Hematopoietic multipotent progenitor cell treated with erythropoietin and hydrocortisone succinate and interleukin-3 and kit ligand, for 15 days (in vitro differentiated cells): ENCODE results near the gene TEDC2.
"Not testable (repeated sequence)": the region's sequence is repeated elsewhere in the genome, so short reads cannot be mapped to it uniquely, and the experiment has no call there.

Source experiments
- DNase-seq: peaks from one replicate; pipeline ENCODE4 v3.0.0-alpha.2; 2015; ENCODE audit warnings: low spot score

TEDC2 gene

GRCh38 chr16:2437032-2437790 is 22.7 kb upstream of the TEDC2 start:
- DNase-seq: no peak

DNA sequence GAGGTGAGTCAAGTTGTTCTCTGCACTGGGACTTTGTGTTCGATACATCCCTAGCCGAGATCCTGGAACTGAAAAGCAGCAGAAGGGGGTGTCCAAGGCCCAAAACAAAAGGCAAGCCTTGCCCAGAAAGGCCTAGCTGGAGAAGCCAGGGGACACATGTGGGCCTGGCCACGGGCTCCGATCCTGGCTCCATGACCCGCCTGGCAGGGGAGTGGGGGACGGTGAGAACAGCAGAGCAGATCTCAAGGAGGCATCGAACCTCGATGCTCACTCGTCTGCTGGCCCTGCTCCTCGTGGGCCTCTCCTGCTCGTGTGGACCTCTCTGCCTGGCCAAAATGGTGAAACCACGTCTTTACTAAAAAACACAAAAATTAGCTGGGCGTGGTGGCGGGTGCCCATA is 21.8 kb upstream of the TEDC2 start:
- no peak for DNase-seq

DNA sequence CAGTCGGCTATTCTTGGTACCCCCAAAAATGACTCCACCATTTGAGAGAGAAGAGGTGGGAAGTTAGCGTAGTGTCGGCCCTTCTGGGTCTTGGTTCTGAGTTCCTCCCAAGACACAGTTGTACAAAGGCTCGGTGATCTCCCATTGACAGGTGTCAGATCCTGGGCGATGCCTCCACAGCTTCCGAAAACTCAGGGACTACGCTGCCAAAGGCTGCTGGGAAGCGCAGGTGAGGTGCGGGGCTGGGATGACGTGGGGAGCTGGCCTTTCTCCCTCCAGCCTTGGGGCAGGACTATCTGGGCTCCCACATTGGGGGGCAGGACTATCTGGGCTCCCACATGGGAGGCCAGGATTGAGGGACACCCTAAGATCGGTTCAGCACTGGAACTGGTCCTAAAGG is 20.3 kb upstream of the TEDC2 start:
- DNase-seq: no peak

DNA sequence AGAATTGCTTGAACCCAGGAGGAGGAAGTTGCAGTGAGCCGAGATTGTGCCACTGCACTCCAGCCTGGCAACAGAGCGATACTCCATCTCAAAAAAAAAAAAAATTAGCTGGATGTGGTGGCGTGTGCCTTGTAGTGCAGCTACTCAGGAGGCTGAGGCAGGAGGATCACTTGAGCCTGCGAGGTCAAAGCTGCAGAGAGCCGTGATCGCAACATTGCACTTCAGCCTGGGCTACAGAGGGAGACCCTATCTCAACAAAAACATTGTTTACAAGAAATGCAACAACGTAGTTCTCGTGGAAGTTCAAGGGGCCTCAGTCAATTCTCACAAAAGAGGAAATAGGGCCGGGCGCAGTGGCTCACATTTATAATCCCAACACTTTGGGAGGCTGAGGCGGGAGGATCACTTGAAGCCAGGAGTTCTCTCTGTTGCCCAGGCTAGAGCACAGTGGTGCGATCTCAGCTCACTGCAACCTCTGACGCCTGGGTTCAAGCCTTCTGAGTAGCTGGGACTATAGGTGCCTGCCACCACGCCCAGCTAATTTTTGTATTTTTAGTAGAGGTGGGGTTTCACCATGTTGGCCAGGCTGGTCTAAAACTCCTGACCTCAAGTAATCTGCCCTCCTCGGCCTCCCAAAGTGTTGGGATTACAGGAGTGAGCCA is 18.6 kb upstream of the TEDC2 start:
- DNase-seq: not testable (repeated sequence)

GRCh38 chr16:2443555-2443954 is 16.4 kb upstream of the TEDC2 start:
- DNase-seq: no peak

DNA sequence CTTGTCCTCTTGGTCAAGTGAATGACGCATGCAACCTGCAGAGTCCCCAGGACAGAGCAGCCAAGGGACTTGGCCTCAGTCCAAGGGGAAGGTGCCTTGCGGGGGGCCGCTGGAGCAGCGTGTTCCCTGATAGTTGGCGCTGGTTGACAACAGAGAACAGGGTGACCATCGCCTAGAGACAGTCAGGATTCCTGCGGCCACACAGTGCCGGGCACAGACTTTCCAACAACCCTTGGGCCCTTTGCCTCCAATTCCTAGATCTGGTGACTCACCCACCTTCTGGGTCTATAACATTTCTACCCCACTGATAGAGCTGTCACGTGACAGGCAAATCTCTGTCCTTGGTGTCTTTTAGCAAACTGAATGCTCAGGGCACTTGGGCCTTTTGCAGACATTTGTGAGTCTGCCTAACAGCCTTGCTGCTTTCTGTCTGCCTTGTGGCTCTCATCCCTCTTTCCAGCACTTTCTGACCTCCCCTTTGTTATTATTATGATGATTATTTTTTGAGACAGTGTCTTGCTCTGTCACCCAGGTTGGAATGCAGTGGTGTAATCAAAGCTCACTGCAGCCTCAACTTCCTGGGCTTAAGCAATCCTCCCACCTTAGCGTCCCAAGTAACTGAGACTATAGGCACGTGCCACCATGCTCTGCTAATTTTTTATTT is 11.9 kb upstream of the TEDC2 start:
- DNase-seq: no peak

GRCh38 chr16:2449118-2449517 is 10.8 kb upstream of the TEDC2 start:
- DNase-seq: no peak

DNA sequence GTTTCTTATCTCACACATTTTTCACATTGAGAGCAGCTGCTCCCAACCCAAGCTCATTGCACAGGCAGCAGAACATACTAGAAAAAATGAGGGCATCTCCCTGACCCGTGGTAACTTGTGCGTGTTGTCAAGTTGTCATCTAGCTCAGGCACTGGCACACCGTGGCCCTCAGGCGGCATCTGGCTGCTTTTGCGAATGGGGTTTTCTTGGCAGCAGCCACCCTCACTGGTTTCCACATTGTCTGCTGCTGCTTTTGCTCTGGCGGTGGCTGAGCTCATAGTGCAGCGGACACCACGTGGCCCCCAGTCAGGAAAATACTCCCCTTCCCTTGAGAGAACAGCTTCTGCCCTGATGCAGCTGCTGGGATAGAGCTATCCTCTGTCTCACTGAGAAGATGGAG is 9.4 kb upstream of the TEDC2 start:
- DNase-seq: no peak

- no peak for DNase-seq
Measured at GRCh38 chr16:2450975-2451381, 8.9 kb upstream of the TEDC2 start.

- no peak for DNase-seq
Measured at GRCh38 chr16:2451851-2452320, 8.0 kb upstream of the TEDC2 start.

DNA sequence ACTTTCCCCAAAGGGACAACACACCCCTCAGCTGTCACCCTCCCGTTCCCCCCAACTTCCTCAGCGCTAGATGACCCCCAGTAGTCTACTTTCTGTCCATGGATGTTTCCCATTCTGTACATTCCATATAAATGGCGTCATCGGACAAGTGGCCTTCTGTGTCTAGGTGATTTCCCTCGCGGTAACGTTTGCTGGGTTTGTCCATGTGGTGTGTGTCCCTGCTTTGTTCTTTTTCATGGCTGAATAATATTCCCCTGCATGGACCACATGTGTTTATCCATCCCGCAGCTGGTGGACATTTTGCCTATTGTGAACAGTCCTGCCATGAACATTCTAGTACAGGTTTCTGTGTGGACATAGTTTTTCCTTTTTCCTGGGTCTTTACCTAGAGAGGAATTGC is 7.3 kb upstream of the TEDC2 start:
- DNase-seq: no peak

- no peak for DNase-seq
Measured at GRCh38 chr16:2455081-2455845, 4.6 kb upstream of the TEDC2 start.

DNA sequence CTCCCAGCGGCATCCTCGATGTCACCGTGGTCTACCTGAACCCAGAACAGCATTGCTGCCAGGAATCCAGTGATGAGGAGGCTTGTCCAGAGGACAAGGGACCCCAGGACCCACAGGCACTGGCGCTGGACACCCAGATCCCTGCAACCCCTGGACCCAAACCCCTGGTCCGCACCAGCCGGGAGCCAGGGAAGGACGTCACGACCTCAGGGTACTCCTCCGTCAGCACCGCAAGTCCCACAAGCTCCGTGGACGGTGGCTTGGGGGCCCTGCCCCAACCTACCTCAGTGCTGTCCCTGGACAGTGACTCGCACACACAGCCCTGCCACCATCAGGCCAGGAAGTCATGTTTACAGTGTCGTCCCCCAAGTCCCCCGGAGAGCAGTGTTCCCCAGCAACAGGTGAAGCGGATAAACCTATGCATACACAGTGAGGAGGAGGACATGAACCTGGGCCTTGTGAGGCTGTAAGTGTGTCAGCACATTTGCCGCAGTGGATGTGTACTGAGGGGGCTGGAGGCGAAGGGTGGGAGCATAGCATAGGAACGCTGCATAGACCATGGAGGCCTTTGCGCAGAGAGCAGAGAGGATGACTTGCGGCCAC is 3.3 kb upstream of the TEDC2 start:
- no peak for DNase-seq

- DNase-seq: no peak
Measured at GRCh38 chr16:2457267-2457666, 2.6 kb upstream of the TEDC2 start.

DNA sequence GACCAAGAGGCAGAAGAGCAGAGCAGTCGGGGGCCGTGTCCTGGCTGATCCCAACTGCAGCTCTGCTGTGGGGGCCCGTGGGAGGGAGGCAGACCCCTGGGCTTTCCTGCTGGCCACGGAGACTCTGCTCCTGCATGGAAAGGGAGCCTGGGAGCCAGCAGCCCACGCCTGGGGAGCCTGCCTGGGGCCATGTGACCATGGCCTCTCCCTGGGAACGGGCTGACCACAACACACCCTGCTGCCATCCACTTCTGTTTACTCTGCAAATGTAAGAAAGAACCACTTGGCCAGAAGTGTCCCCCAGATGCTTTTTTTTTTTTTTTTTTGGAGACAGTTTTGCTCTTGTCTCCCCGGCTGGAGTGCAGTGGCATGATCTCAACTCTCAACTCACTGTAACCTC is 2.0 kb upstream of the TEDC2 start:
- no peak for DNase-seq

- no peak for DNase-seq
Measured at GRCh38 chr16:2458887-2459646, 842 bp upstream of the TEDC2 start.

DNA sequence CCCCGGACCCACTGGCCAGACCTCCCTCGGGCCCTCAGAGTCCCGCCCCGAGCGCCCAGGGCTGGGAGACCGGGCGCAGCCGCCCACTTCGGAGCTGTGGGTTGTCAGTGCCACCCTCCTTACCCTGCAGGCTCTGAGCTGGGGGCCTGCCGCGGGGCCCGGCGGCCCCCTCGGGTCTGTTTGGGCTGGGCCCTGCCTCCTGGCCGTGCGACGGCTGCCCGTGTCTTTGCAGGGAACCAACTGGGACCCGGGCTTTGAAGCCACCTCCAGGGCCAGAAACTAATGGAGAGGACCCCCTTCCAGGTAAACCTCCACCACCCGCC is 443 bp downstream of the TEDC2 start:
- no peak for DNase-seq

DNA sequence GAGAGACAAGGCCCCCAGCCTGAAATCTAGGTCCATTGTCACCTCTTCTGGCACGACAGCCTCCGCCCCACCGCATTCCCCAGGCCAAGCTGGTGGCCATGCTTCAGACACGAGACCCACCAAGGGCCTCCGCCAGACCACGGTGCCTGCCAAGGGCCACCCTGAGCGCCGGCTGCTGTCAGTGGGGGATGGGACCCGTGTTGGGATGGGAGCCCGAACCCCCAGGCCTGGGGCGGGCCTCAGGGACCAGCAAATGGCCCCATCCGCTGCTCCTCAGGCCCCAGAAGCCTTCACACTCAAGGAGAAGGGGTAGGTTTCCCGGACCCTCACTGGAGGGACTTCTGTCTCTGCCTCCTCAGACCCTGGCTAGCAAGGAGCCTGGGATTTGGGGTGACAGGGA is 1.0 kb downstream of the TEDC2 start:
- DNase-seq: no peak

DNA sequence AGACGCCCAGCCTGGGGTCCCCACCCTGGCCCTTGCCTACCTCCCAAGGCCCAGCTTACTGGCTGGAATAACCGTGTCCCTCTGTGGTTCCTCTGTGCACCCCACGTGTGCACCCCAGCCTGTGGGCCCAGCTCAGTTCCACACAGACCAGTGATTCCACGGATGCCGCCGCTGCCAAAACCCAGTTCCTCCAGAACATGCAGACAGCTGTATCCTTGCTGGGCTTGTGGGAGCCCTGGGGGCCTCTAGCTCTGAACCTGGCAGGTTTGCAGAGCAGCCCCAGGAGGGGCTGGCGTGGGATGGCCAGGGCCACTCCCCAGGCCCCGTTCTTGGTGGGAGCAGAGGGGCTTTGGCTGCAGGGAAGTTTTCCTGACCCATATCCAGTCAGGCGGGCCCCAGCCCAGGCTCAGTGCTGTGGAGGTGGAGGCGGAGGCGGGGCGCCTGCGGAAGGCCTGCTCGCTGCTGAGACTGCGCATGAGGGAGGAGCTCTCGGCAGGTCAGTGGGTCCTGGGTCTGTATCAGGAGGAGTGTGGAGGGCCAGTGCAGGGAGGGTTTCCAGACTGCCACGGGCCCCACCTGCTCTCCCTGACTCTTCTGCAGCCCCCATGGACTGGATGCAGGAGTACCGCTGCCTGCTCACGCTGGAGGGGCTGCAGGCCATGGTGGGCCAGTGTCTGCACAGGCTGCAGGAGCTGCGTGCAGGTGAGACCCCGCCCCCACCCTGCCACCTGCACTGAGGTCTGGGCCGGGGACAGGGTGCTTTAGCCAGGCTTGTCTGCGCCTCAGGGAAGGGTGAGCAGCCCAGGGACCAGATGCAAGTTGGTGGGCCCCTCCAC is 2.3 kb downstream of the TEDC2 start:
- DNase-seq: no peak

DNA sequence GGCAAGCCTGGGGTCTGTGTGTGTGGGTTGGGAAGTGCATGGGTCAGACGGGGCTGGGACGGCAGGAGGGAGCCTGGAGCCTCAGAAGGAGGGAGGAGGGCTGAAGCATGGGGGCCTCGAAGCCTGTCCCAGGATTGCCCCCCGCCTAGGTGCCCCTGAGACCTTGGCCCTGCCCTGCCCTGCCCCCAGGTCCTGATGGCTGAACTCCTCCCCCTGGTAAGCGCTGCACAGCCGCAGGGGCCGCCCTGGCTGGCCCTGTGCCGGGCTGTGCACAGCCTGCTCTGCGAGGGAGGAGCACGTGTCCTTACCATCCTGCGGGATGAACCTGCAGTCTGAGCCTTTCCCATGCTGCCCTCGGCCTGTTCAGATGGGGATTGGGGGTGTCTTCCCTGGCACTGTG is 4.4 kb downstream of the TEDC2 start:
- no peak for DNase-seq
